ENCODE measurements around the gene LPCAT1.

DNA sequence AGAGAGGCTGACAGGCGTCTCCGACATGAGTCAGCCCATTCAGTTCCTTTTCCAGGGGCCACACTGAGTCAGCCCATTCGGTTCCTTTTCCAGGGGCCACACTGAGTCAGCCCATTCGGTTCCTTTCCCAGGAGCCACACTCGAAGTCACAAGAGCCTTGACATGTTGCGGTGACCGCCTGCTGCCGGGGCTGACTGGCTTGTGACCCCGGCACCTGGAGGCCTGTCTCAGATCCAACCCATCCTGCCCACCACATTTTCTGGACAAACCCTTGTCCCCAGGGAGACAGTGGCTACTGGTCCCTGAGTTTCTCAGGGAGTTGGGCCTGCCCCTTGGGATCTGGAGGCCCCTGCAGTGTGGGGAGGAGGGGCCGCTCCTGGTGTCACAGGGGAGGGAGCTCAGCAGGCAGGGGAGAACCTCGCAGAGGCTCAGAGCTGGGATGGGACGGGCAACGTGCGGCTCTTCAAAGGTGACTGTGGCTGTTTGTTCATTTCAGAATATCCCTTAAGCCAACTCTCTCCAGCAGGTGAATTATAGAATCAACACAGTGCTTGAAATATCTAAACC lies 40.5 kb upstream of the LPCAT1 start:
- TF ChIP-seq, protein P1, sequence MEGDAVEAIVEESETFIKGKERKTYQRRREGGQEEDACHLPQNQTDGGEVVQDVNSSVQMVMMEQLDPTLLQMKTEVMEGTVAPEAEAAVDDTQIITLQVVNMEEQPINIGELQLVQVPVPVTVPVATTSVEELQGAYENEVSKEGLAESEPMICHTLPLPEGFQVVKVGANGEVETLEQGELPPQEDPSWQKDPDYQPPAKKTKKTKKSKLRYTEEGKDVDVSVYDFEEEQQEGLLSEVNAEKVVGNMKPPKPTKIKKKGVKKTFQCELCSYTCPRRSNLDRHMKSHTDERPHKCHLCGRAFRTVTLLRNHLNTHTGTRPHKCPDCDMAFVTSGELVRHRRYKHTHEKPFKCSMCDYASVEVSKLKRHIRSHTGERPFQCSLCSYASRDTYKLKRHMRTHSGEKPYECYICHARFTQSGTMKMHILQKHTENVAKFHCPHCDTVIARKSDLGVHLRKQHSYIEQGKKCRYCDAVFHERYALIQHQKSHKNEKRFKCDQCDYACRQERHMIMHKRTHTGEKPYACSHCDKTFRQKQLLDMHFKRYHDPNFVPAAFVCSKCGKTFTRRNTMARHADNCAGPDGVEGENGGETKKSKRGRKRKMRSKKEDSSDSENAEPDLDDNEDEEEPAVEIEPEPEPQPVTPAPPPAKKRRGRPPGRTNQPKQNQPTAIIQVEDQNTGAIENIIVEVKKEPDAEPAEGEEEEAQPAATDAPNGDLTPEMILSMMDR (IDR thresholded peaks at IDR 0.05; ENCODE audit: low read depth, low read length, poor library complexity, severe bottlenecking), result no peak
- no peak for TF ChIP-seq EZH2phosphoT487 (IDR thresholded peaks at IDR 0.05; ENCODE audit: borderline replicate concordance, low read length)
